ENCODE results near the gene LMO2.

Gene LMO2

GRCh38 chr11:33819278-33820035 lies 72.4 kb downstream of the LMO2 start:
- no peak for TF ChIP-seq CTCF (IDR thresholded peaks at IDR 0.05; ENCODE audit: insufficient read depth, low read length, poor library complexity, severe bottlenecking)
- Histone ChIP-seq H3K36me3 (ENCODE audit: control insufficient read depth, insufficient read depth, low read length) (no peaks in the 10 kb centered on the region), H3K4me3 (replicated peaks; ENCODE audit: low read depth, low read length) (no peak overlapping the region), H3K27me3 (replicated peaks; ENCODE audit: control insufficient read depth, insufficient read depth, low read length) (no peaks in the 10 kb centered on the region; the same call in 1 of the 2 replicates)
- DNase-seq (ENCODE audit: extremely low read depth, insufficient read length), result no peak

Measured in GM06990 (cell line).